RKO (cell line): Measurements from ENCODE around the gene EEF1AKMT3.

Experiments
- DNase-seq: peaks from one replicate; pipeline ENCODE4 v3.0.0-alpha.2; 2016; ENCODE audit warnings: low spot score

Gene EEF1AKMT3

GRCh38 chr12:57735198-57735855, 37.1 kb upstream of the EEF1AKMT3 start:
- no peak for DNase-seq

GRCh38 chr12:57735952-57736740, 36.3 kb upstream of the EEF1AKMT3 start:
- peak; percentile 69 for DNase-seq

- DNase-seq = no peak
These were observed 35.5 kb upstream of the EEF1AKMT3 start for GRCh38 chr12:57736741-57737466.

- DNase-seq = no peak
These were observed 34.6 kb upstream of the EEF1AKMT3 start for GRCh38 chr12:57737467-57738460.

GRCh38 chr12:57738661-57739237, 33.7 kb upstream of the EEF1AKMT3 start, which contains the start of gene AGAP2:
Gene AGAP2, minus strand, starts transcription at chr12:57738742. Its CDS starts 496 bp downstream, at chr12:57738246.
- DNase-seq = no peak

GRCh38 chr12:57739387-57739786, 33.0 kb upstream of the EEF1AKMT3 start:
- DNase-seq = no peak

- DNase-seq = no peak
These were observed 32.4 kb upstream of the EEF1AKMT3 start for GRCh38 chr12:57739914-57740538.

- DNase-seq = no peak
These were observed 31.6 kb upstream of the EEF1AKMT3 start for GRCh38 chr12:57740656-57741412.

- DNase-seq = no peak
These were observed 31.0 kb upstream of the EEF1AKMT3 start for GRCh38 chr12:57741413-57741789.

- DNase-seq = no peak
These were observed 30.3 kb upstream of the EEF1AKMT3 start for GRCh38 chr12:57741844-57742738.

GRCh38 chr12:57743769-57744168, 28.6 kb upstream of the EEF1AKMT3 start:
- DNase-seq = no peak

GRCh38 chr12:57744194-57744776, 28.1 kb upstream of the EEF1AKMT3 start:
- peak; percentile 87 for DNase-seq

- peak; percentile 99 for DNase-seq
These were observed 27.5 kb upstream of the EEF1AKMT3 start, which contains the start of gene TSPAN31 for GRCh38 chr12:57744777-57745484. Gene TSPAN31, plus strand, starts transcription at chr12:57745039. Its CDS starts 116 bp downstream, at chr12:57745155.

GRCh38 chr12:57745485-57745881, 26.9 kb upstream of the EEF1AKMT3 start:
- DNase-seq = peak; percentile 62

GRCh38 chr12:57746025-57746424, 26.4 kb upstream of the EEF1AKMT3 start:
- no peak for DNase-seq

GRCh38 chr12:57749061-57749460, 23.4 kb upstream of the EEF1AKMT3 start:
- DNase-seq = no peak

- peak; percentile 41 for DNase-seq
These were observed 21.6 kb upstream of the EEF1AKMT3 start for GRCh38 chr12:57750561-57751431.
